BLaER1 treated with 17β-estradiol and CSF1 and Interleukin-3, amounts not matched to agents 10 nM and 100 nM (cell line): ENCODE results near the gene TCFL5.
A peak's percentile ranks its signal among the peaks of the same experiment; 100 is the strongest.

Experiments
- H3K27ac ChIP-seq, 11 experiments: shearing (Covaris generic); formaldehyde crosslinking; 2 replicates each; pipeline ENCODE4 v1.8.1; 2022
- H3K27me3 ChIP-seq, 11 experiments: shearing (Covaris generic); formaldehyde crosslinking; 2 replicates each; pipeline ENCODE4 v1.8.1; 2022
- H3K36me3 ChIP-seq, 11 experiments: shearing (Covaris generic); formaldehyde crosslinking; 2 replicates each; pipeline ENCODE4 v1.8.1; 2022
- H3K4me1 ChIP-seq, 10 experiments: shearing (Covaris generic); formaldehyde crosslinking; 2 replicates each; pipeline ENCODE4 v1.8.1; 2022
- H3K4me2 ChIP-seq, 11 experiments: shearing (Covaris generic); formaldehyde crosslinking; 2 replicates each; pipeline ENCODE4 v1.8.1; 2022
- H3K4me3 ChIP-seq, 10 experiments: shearing (Covaris generic); formaldehyde crosslinking; 2 replicates each; pipeline ENCODE4 v1.8.1; 2022
- H3K9ac ChIP-seq, 11 experiments: shearing (Covaris generic); formaldehyde crosslinking; 2 replicates each; pipeline ENCODE4 v1.8.1; 2022
- H3K9me3 ChIP-seq, 11 experiments: shearing (Covaris generic); formaldehyde crosslinking; replicated peaks in 1 of 11; 2 replicates each; pipeline ENCODE4 v1.8.1; 2022
- H4K20me1 ChIP-seq, 11 experiments: shearing (Covaris generic); formaldehyde crosslinking; 2 replicates each; pipeline ENCODE4 v1.8.1; 2022
- Cebpa-rat ChIP-seq, 11 experiments: shearing (Covaris generic); IDR thresholded peaks; 2 replicates each; pipeline ENCODE4 v1.8.1; 2022

Gene TCFL5

DNA sequence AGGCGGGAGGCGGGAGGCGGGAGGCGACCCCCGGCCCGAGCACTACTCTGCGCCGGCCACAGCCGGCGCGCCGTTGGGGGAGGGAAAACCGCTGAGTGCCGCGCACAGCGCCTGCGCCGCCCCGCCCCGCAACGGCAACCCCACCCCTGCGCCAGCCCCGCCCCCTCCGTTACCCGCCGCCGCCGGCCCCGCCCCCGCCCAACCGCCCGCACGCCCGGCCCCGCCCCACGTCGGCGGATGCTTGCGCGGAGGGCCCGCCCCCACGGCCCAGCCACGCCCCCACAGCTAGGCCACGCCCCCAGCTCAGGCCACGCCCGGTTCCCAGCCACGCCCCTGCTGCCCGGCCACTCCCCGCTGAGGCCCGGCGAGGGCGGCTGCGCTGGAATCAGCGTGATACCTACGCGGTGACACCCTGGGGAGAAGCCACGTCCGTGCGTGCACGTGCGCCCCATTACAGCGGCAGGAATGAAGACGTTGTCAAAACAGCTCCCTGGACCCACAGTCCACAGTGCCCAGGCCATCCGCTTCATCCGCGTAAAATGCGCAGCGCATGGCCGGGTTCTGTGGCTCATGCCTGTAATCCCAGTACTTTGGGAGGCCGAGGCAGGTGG, at the start of gene TCFL5:
TSS of gene TCFL5 (minus strand) at position 97 of the 611 bp plus-strand sequence. CDS start 152 bp downstream, outside the sequence.
- peak within 1 kb of the TSS in 10 of 11 experiments; percentile 60 to 87 (median 83); a peak in 20 of 22 replicates for H3K27ac ChIP-seq
- peak within 1 kb of the TSS; percentile 72 to 84 (median 75) for H3K4me3 ChIP-seq
- H3K27me3 ChIP-seq = peaks cover 10 to 18% (median 13%) of the 10 kb centered on the region in 11 experiments; a peak in 16 of 22 replicates
- H3K9me3 ChIP-seq = peaks cover 0 to 3% (median 0%) of the 10 kb centered on the region in 11 experiments; a peak in 1 of 22 replicates
- peaks cover 0 to 41% (median 27%) of the 10 kb centered on the region in 11 experiments; a peak in 18 of 22 replicates for H4K20me1 ChIP-seq
- no peak for TF ChIP-seq Cebpa-rat (IDR thresholded peaks at IDR 0.05)
- peak within 1 kb of the TSS; percentile 95 to 100 (median 97) for H3K4me2 ChIP-seq
- H3K9ac ChIP-seq = peak within 1 kb of the TSS; percentile 76 to 91 (median 84)
- peaks cover 6 to 14% (median 9%) of the 10 kb centered on the region in 11 experiments for H3K36me3 ChIP-seq
- peaks cover 30 to 57% (median 54%) of the 10 kb centered on the region in 10 experiments for H3K4me1 ChIP-seq

DNA sequence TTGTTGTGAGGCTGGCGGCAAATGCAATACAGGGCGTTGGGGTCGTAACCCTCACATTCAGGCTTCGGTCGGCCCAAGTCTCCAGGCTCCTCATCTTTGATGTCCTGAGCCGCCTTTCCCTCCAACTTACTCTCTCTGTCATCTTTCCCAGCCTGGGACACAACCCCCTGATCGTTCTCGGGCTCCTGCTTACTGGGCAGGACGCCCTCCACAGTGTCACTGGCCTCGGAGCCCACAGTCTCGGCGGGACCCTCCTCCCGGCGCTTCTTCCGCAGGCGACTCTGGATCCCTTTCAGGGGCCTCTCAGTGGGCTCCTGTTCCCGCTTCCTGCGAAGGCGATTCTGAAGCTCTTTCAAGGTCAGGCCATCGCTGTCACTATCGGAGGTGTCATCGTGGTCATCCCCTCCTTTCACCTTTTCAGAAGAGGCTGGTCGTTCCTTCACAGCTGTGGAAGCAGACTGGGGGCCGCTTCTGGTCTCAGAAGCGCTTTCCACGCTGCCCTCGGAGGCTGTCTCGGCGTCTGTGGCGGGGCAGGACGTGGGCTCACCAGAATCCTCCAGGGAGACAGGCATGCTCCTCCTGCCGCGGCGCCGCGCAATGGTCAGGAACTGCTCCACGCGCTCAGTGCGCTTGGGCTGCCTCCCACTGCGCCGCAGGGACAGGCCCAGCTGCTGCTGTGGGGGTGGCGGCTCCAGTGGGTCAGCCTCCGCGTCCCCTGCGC, 49.3 kb upstream of the TCFL5 start:
- Histone ChIP-seq H3K4me2 (no peak overlapping the region), H3K27ac (0 out of 22 replicates have a peak overlapping the region, but pooled peaks of 1 of the 11 experiments have one; percentile 27), H3K4me1 (peaks cover 15 to 47% (median 26%) of the 10 kb centered on the region in 10 experiments), H3K27me3 (no peaks in the 10 kb centered on the region), H3K9me3 (no peaks in the 10 kb centered on the region), H4K20me1 (peaks cover 100% of the 10 kb centered on the region in 11 experiments), H3K36me3 (peaks cover 83 to 89% (median 86%) of the 10 kb centered on the region in 11 experiments), H3K9ac (no peak overlapping the region), H3K4me3 (no peak overlapping the region)
- no peak for TF ChIP-seq Cebpa-rat (IDR thresholded peaks at IDR 0.05)

DNA sequence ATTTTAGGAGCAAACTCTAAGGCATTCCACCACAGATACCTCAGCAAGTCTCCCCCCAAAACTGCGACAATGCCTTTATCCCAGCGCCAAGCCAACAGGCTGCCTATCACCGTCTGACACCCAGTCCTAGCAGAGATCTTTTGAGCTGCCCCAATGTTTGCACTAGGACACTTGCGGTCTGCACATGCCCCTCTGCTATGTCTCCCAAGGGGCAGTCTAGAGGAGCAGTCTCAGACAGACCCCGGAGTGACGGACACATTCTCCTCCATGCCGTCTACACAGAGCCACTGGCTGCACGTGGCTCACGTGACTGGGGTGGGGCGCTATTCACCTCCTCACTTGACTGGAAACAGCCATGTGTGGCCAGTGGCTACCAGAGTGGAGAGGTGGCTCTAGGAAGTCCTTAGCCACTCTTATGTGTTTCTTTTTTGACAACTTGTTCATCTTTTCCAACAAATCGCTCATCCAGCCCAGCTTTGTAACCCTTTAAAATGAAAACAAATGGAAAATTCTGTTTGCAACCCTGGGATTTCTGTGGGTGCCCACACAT, 48.7 kb upstream of the TCFL5 start:
- TF ChIP-seq Cebpa-rat (IDR thresholded peaks at IDR 0.05) = no peak
- H3K27me3 ChIP-seq = no peaks in the 10 kb centered on the region
- H3K27ac ChIP-seq = no peak overlapping the region
- H3K4me2 ChIP-seq = no peak overlapping the region
- H4K20me1 ChIP-seq = peaks cover 99 to 100% (median 100%) of the 10 kb centered on the region in 11 experiments
- no peak overlapping the region for H3K9ac ChIP-seq
- H3K4me3 ChIP-seq = no peak overlapping the region
- peaks cover 9 to 41% (median 21%) of the 10 kb centered on the region in 10 experiments for H3K4me1 ChIP-seq
- no peaks in the 10 kb centered on the region for H3K9me3 ChIP-seq
- H3K36me3 ChIP-seq = peaks cover 90 to 96% (median 92%) of the 10 kb centered on the region in 11 experiments

DNA sequence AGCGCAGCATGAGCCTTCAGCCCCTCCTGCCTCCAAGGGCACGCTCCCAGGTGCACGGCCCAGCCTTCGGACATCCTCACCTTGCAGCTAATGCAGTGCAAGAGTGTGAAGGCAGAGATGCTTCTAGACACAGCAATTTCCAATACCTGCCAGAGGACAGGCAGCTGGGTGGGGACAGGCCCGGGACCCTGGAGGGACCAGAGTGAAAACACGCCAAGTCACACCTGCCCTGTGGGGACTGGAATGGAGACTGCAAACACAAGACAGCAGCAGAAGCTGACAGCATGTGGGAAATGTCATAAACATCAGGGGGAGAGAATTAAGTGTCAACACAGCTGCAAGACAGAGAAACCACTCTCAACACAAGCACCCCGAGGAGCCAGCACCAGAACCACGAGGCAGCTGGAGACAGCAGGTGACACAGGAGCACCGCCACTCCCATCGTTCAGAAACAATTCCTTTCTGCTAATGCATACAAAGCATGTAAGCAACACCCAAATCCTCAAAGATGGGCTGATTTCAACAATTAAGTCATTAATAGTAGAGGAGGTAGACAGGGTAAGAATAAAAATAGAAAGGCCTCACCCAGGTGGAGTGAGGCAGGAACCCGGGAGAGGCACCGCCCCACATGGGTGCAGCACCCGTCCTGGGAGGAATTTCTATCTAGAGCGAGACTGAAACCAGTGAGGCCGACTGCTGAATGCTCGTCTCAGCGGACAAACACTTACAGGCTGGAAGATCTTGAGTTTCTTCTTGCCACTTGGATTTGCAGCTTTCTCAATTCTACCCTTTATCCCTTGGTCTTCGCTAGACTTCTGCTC, 47.6 kb upstream of the TCFL5 start:
- Histone ChIP-seq H3K27ac (no peak overlapping the region), H3K4me1 (peaks cover 2 to 30% (median 10%) of the 10 kb centered on the region in 10 experiments; a peak in 17 of 20 replicates), H4K20me1 (peaks cover 91 to 100% (median 97%) of the 10 kb centered on the region in 11 experiments), H3K27me3 (no peaks in the 10 kb centered on the region), H3K4me2 (0 out of 22 replicates have a peak overlapping the region, but pooled peaks of 1 of the 11 experiments have one; percentile 0), H3K9ac (no peak overlapping the region), H3K4me3 (no peak overlapping the region), H3K9me3 (no peaks in the 10 kb centered on the region), H3K36me3 (peaks cover 98 to 100% (median 100%) of the 10 kb centered on the region in 11 experiments)
- no peak for TF ChIP-seq Cebpa-rat (IDR thresholded peaks at IDR 0.05)

DNA sequence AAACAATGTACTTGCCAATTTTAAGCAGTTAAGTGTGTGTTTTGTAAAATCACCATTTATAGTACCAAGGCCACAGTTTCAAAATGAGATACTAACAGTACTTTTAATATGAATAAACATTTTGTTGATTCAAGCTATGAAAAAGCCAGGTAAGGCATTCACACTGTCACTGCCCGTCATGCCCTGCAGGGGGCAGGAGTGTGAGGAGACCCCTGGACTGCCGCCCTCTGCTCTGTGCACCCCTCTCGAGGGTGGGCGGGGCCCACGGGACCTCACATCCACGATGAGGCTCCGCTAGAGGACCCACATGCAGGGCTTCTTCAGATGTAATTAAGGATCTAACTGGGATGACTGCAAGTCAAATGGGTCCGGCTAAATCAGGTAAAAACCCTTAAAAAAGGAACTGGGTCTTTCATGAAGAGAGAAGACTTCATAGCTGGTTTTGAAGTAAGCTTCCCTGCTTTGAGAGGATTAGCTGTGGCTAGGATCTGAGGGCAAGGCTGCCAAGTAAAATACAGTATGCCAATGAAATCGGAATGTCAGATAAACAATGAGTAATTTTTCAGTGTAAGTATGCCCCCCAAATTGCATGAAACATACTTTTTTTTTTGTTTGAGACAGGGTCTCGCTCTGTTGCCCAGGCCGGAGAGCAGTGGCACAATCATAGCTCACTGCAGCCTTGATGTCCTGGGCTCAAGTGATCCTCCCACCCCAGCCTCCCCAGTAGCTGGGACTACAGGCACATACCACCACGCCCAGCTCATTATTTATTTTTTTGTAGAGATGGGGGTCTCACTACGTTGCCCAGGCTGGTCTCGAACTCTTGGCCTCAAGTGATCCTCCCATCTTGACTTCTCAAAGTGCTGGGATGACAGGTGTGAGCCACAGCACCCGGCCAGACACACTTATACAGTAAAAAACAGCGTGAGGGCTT, 46.0 kb upstream of the TCFL5 start:
- peaks cover 0 to 23% (median 7%) of the 10 kb centered on the region in 10 experiments; a peak in 8 of 20 replicates for H3K4me1 ChIP-seq
- no peaks in the 10 kb centered on the region for H3K9me3 ChIP-seq
- no peak overlapping the region for H3K27ac ChIP-seq
- H3K27me3 ChIP-seq = no peaks in the 10 kb centered on the region
- no peak overlapping the region for H3K4me3 ChIP-seq
- no peak overlapping the region; a peak in 2 of 22 replicates for H3K4me2 ChIP-seq
- peaks cover 84 to 100% (median 95%) of the 10 kb centered on the region in 11 experiments for H4K20me1 ChIP-seq
- TF ChIP-seq Cebpa-rat (IDR thresholded peaks at IDR 0.05) = no peak
- H3K36me3 ChIP-seq = peaks cover 100% of the 10 kb centered on the region in 11 experiments
- 0 out of 22 replicates have a peak overlapping the region, but pooled peaks of 1 of the 11 experiments have one; percentile 7 for H3K9ac ChIP-seq

DNA sequence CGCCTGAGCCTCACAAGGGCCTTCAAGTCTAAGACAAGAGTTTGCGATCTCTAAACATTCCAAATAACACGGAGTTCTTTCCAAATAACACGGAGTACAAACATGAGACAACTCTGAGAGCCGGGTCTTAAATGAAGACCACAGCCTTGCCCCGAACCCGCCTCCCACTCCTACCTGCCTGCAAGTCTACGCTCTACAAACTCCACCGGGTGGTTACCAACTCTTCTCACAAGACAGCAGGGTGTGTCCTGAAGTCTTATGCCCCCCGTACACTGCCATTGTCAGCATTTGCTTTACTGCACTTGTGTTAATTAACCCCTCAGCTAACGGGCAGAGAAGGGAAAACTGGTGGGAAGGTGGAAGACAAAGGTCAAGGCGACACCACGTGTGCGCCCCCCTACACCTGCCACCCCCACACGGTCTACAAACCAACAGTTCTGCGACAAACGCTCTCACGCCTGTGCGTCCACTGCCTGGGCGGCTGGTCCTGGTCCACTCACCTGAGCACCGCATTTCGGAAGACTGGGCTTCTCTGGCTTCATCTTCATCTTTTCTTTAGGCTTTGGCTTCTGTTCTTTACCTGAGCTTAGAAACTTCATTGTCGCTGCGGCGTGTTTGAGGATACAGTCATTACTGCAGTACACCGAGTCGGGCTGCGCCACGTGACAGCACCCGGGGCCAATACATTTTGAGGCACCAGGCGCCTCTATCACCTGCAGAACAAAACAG, 45.2 kb upstream of the TCFL5 start:
- TF ChIP-seq Cebpa-rat (IDR thresholded peaks at IDR 0.05) = no peak
- H3K4me3 ChIP-seq = no peak overlapping the region
- no peak overlapping the region for H3K9ac ChIP-seq
- peaks cover 100% of the 10 kb centered on the region in 11 experiments for H3K36me3 ChIP-seq
- no peaks in the 10 kb centered on the region for H3K9me3 ChIP-seq
- peaks cover 75 to 99% (median 92%) of the 10 kb centered on the region in 11 experiments for H4K20me1 ChIP-seq
- H3K27me3 ChIP-seq = no peaks in the 10 kb centered on the region
- no peak overlapping the region for H3K27ac ChIP-seq
- peaks cover 0 to 23% (median 1%) of the 10 kb centered on the region in 10 experiments; a peak in 8 of 20 replicates for H3K4me1 ChIP-seq
- H3K4me2 ChIP-seq = no peak overlapping the region

DNA sequence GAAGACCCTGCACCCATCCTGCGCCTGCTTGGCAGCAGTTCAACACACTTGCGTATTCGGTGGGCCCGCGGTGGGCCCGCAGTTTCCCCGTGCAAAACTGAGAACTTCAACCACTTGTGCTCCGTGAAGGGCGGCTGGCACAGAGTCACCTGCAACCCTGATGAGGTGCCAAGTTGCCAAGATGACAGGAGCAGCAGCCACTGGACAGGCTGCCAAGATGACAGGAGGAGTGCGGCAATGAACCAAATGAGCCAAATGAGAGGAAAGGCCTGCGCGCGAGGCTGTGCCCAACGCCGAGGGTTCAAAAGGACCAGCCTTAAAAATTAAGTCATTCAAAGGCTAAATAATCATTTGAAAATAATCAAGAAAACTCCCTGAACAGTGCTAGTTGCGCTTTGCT, 44.6 kb upstream of the TCFL5 start:
- Histone ChIP-seq H3K9ac (no peak overlapping the region), H3K4me2 (no peak overlapping the region), H4K20me1 (peaks cover 71 to 99% (median 92%) of the 10 kb centered on the region in 11 experiments), H3K9me3 (no peaks in the 10 kb centered on the region), H3K4me3 (no peak overlapping the region), H3K27me3 (no peaks in the 10 kb centered on the region), H3K27ac (no peak overlapping the region), H3K36me3 (peaks cover 98 to 100% (median 100%) of the 10 kb centered on the region in 11 experiments), H3K4me1 (peaks cover under 1 to 24% (median 3%) of the 10 kb centered on the region in 10 experiments; a peak in 15 of 20 replicates)
- no peak for TF ChIP-seq Cebpa-rat (IDR thresholded peaks at IDR 0.05)
